Tibial nerve (tissue), 4 donors: ENCODE measurements around the gene C6orf120. TPM values are rescaled to one million over a fixed set of nuclear protein-coding genes. Genes with fewer than 3 reads are reported as not detected.

Experiments used
- DNase-seq, 2 donors: peaks; one replicate each; pipeline ENCODE4 v3.0.0-alpha.2; 2019; ENCODE audit warnings: low spot score in 2 of 2
- H3K27ac ChIP-seq, 4 donors: fragments of 200-600 bp; sonication (generic) in 3 of 4; one replicate each; pipeline ENCODE4 v1.5.1; 2017 to 2019; ENCODE audit warnings: mild to moderate bottlenecking in 1 of 4
- H3K27me3 ChIP-seq, 2 donors: fragments of 200-600 bp; sonication (generic) in 1 of 2; one replicate each; pipeline versions ENCODE4 v1.5.1 to v1.6.0; 2017 to 2019
- H3K36me3 ChIP-seq, 3 donors: fragments of 200-600 bp; sonication (generic); one replicate each; pipeline ENCODE4 v1.5.1; 2018 to 2019
- H3K4me1 ChIP-seq, 4 donors: fragments of 200-600 bp; sonication (generic) in 3 of 4; one replicate each; pipeline ENCODE4 v1.5.1; 2017 to 2019
- H3K4me3 ChIP-seq, 4 donors: fragments of 200-600 bp; sonication (generic) in 3 of 4; one replicate each; pipeline ENCODE4 v1.5.1; 2017 to 2019; ENCODE audit warnings: mild to moderate bottlenecking in 1 of 4, moderate library complexity in 1 of 4
- H3K9me3 ChIP-seq, 4 donors: fragments of 200-600 bp; sonication (generic) in 3 of 4; one replicate each; pipeline ENCODE4 v1.5.1; 2017 to 2019
- CTCF ChIP-seq, 5 experiments: fragments of 200-600 bp in 3 of 5; fragments of 450-650 bp in 2 of 5; sonication (generic) in 3 of 5; IDR thresholded peaks; one replicate each; pipeline ENCODE4 v1.5.1; 2016 to 2019; ENCODE audit warnings: antibody characterized with exemption in 5 of 5, mild to moderate bottlenecking in 3 of 5, moderate library complexity in 2 of 5
- EP300 ChIP-seq, 2 donors: sonication (generic); formaldehyde crosslinking; IDR thresholded peaks; one replicate each; pipeline ENCODE4 v1.6.1; 2017; ENCODE audit warnings: antibody characterized with exemption in 2 of 2, mild to moderate bottlenecking in 1 of 2
- POLR2A ChIP-seq, 2 donors: fragments of 450-650 bp; IDR thresholded peaks; one replicate each; pipeline ENCODE4 v1.6.1; 2017; ENCODE audit warnings: antibody characterized with exemption in 2 of 2, mild to moderate bottlenecking in 2 of 2, moderate library complexity in 2 of 2
- WGBS, 2 donors: methylation state at CpG; one replicate each; pipeline ENCODE4 v1.1.5; 2018; 5-methylcytosine and 5-hydroxymethylcytosine counted together
- total RNA-seq, 4 donors: library from RNA; depleted of rRNA; stranded (reverse); fragments of >200 nt; gene quantifications; one replicate each; pipeline ENCODE4 v1.1.0, GENCODE V29; 2016

Gene C6orf120
- total RNA-seq, 4 donors from 2014 or later = 42.0 to 47.5 (median 45.0) TPM

GRCh38 chr6:169667716-169668115 is 34.2 kb upstream of the C6orf120 start:
- WGBS, 2 donors = 95% methylated on average over 22 to 26 of the region's 27 CpGs
- no peak for TF ChIP-seq POLR2A (IDR thresholded peaks at IDR 0.05)
- Histone ChIP-seq H3K27me3 (no peaks in the 10 kb centered on the region), H3K36me3 (peaks cover 0 to 76% (median 4%) of the 10 kb centered on the region in 3 donors), H3K9me3 (no peaks in the 10 kb centered on the region), H3K4me3 (no peak overlapping the region), H3K4me1 (peaks cover 0 to 5% (median 0%) of the 10 kb centered on the region in 4 donors), H3K27ac (no peak overlapping the region)
- DNase-seq = no peak

- no peaks in the 10 kb centered on the region for H3K27me3 ChIP-seq
- no peaks in the 10 kb centered on the region for H3K9me3 ChIP-seq
- 85 to 89% methylated on average over 15 of the region's 15 CpGs for WGBS, 2 donors
- H3K27ac ChIP-seq = no peak overlapping the region
- TF ChIP-seq CTCF (IDR thresholded peaks at IDR 0.05) (no peak), POLR2A (IDR thresholded peaks at IDR 0.05) (no peak), EP300 (IDR thresholded peaks at IDR 0.05) (no peak)
- no peak for DNase-seq
- H3K4me3 ChIP-seq = no peak overlapping the region
- H3K36me3 ChIP-seq = peaks cover 0 to 72% (median 4%) of the 10 kb centered on the region in 3 donors
- peaks cover 0 to 5% (median 0%) of the 10 kb centered on the region in 4 donors for H3K4me1 ChIP-seq
Observed at GRCh38 chr6:169668203-169668847, 33.6 kb upstream of the C6orf120 start.

GRCh38 chr6:169669147-169669546 is 32.8 kb upstream of the C6orf120 start:
- no peak for DNase-seq
- Histone ChIP-seq H3K9me3 (no peaks in the 10 kb centered on the region), H3K27ac (peak overlapping the region in 2 of 4 donors; percentile 19 to 38), H3K36me3 (peaks cover 0 to 63% (median 4%) of the 10 kb centered on the region in 3 donors), H3K4me1 (peaks cover 0 to 5% (median 0%) of the 10 kb centered on the region in 4 donors), H3K27me3 (no peaks in the 10 kb centered on the region), H3K4me3 (no peak overlapping the region)
- TF ChIP-seq POLR2A (IDR thresholded peaks at IDR 0.05) = no peak
- no peak for TF ChIP-seq CTCF (IDR thresholded peaks at IDR 0.05)
- 78 to 89% methylated on average over 6 of the region's 6 CpGs for WGBS, 2 donors

DNA sequence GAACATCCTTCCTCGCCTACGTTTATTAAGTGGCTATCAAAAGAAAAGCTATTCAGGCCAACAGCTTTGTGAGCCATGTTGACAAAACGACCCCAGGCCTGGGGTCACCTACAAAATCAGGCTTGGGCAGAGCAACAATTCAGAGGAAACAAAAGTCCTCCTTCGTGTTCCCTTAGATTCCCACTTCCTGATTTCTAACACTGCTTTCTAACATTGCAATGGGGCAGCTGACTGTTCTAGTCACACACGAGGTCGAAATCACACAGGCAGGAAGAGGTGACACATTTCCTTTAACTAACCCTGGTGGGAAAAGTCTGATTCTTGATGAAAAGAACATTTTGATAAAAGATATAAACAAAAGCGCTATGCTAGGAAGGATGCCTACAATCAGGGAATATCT is 32.0 kb upstream of the C6orf120 start:
- Histone ChIP-seq H3K27ac (peak overlapping the region in 2 of 4 donors; percentile 19 to 38), H3K36me3 (peaks cover 0 to 63% (median 4%) of the 10 kb centered on the region in 3 donors)
- 34 to 35% methylated on average over 7 of the region's 7 CpGs for WGBS, 2 donors

DNA sequence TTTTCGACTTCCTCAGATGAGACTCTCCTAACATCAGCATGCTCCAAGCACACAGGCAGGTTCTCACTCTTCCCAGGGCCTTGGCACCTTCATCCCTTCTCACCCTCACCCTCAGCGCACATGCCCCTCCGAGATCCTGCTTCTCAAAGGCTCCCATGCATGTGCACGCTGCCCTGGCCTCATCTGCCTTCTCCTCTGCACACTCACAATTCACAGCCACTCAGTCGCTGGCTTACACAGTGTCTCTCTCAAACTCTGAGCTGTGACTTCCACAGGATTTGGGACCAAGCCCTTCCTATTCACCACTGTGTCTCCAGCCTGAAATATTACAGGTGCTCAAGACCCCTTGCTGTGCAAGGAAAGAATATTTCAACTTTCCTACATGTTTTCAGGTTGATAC is 30.4 kb upstream of the C6orf120 start:
- Histone ChIP-seq H3K4me1 (peaks cover 0 to 5% (median 0%) of the 10 kb centered on the region in 4 donors), H3K36me3 (peaks cover 0 to 61% (median 4%) of the 10 kb centered on the region in 3 donors), H3K27me3 (no peaks in the 10 kb centered on the region), H3K27ac (no peak overlapping the region), H3K4me3 (no peak overlapping the region), H3K9me3 (no peaks in the 10 kb centered on the region)
- DNase-seq = no peak
- TF ChIP-seq CTCF (IDR thresholded peaks at IDR 0.05) = no peak
- no peak for TF ChIP-seq EP300 (IDR thresholded peaks at IDR 0.05)
- TF ChIP-seq POLR2A (IDR thresholded peaks at IDR 0.05) = no peak
- WGBS, 2 donors = 97 to 98% methylated on average over 5 of the region's 5 CpGs

More for the DNA sequence above, 32.0 kb upstream of the C6orf120 start:
- peaks cover 0 to 5% (median 0%) of the 10 kb centered on the region in 4 donors for H3K4me1 ChIP-seq
- H3K4me3 ChIP-seq = no peak overlapping the region
- H3K9me3 ChIP-seq = no peaks in the 10 kb centered on the region
- no peaks in the 10 kb centered on the region for H3K27me3 ChIP-seq
- TF ChIP-seq POLR2A (IDR thresholded peaks at IDR 0.05) = no peak
- peak in 1 of 2 donors; percentile 72 for TF ChIP-seq EP300 (IDR thresholded peaks at IDR 0.05)
- peak in 1 of 2 donors; percentile 33 for DNase-seq

DNA sequence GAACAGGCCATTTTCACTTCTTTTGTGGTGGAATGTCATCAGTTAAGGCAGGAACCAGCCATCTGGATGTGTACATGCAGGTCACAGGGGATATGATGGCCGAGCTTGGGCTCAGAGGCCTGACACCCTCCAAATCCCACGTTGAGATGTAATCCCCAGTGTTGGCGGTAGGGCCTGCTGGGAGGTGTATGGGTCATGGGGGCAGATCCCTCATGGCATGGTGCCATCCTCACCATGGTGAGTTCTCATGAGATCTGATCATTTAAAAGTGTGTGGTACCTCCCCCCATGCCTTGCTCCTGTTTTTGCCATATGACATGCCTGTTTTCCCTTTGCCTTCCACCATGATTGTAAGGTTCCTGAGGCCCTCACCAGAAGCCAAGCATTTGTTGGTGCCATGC is 26.9 kb upstream of the C6orf120 start:
- H3K4me1 ChIP-seq = no peaks in the 10 kb centered on the region
- no peak overlapping the region for H3K4me3 ChIP-seq
- TF ChIP-seq CTCF (IDR thresholded peaks at IDR 0.05) (no peak), POLR2A (IDR thresholded peaks at IDR 0.05) (no peak), EP300 (IDR thresholded peaks at IDR 0.05) (no peak)
- no peaks in the 10 kb centered on the region for H3K27me3 ChIP-seq
- H3K9me3 ChIP-seq = no peaks in the 10 kb centered on the region
- 89 to 96% methylated on average over 3 of the region's 3 CpGs for WGBS, 2 donors
- H3K36me3 ChIP-seq = peaks cover 0 to 61% (median 0%) of the 10 kb centered on the region in 3 donors
- no peak overlapping the region for H3K27ac ChIP-seq
- DNase-seq = no peak
